HG03103 (cell line): Measurements from ENCODE around the gene PRAMEF33.
"Not testable (repeated sequence)": the region's sequence is repeated elsewhere in the genome, so short reads cannot be mapped to it uniquely, and the experiment has no call there.

Experiments used
- ATAC-seq: cut with Tn5 transposase; IDR thresholded peaks from one replicate; pipeline ENCODE4 v1.9.1; 2021; ENCODE audit warnings: low read depth; ENCODE audit not compliant: unreplicated experiment

PRAMEF33 gene, protein sequence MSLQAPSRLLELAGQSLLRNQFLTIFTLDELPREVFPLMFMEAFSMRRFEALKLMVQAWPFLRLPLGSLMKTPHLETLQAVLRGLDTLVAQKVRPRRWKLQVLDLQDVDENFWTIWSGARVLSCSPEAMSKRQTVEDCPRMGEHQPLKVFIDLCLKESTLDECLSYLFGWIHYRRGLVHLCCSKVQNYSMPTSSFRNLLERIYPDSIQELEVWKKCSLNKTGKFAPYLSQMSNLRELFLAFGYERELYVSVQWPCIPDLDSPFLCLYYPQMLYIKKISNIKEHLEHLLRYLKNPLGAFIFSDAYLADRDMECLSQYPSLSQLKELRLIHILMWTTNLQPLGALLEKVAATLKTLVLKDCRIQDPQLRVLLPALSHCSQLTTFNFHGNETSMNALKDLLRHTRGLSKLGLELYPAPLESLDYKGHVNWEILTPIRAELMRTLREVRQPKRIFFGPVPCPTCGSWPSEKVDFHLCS

DNA sequence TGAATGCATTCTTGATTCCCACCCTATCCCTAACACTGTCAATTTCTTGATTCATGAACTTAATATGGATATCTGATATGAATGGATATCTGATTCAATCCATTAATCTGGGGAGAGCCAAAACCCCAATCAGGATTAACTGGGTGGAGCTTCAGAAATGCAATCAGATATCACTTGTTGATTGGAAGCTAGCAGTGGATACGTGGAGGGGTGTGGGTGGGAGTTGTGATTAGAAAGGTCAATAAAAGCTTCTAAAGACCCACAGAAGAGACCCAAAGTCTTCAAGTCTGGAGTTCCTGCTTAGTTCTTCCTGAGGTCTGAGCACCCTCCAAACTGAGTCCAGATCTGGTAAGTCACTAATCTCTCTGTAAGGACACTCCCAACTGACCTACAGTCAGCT lies at the start of gene PRAMEF33:
PRAMEF33 (plus strand) TSS at position 301 of the 400 bp plus-strand sequence. CDS start 2,416 bp downstream, outside the sequence.
- not testable (repeated sequence) for ATAC-seq

DNA sequence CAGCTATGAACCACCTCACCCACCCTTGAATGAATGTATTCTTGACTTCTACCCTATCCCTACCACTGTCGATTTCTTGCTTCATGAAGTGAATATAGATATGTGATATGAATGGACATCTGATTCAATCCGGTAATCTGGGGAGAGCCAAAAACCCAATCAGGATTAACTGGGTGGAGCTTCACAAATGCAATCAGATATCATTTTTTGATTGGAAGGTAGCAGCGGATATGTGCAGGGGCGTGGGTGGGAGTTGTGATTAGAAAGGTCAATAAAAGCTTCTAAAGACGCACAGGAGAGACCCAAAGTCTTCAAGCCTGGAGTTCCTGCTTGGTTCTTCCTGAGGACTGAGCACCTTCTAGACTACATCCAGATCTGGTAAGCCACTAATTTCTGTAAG lies 49.4 kb upstream of the PRAMEF33 start, which contains the start of gene PRAMEF5:
PRAMEF5 (plus strand) TSS at position 301 of the 400 bp plus-strand sequence. CDS start 5,071 bp downstream, outside the sequence.
- not testable (repeated sequence) for ATAC-seq

DNA sequence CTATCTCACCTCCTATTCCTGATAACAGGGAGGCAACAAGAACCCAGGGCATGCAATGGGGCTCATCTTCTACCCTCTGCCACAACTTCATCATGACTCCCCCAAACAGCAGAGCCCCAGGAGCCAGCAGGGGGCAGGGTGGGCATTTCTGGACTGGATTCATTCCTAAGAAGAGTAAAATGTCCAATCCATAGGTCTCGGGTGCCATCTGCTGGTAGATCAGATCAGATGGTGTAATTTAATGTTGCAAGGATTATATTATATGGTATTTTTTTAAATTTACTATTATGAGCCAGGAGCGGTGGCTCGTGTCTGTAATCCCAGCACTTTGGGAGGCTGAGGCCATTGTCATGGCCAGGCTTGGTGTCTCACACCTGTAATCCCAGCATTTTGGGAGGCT lies 38.2 kb upstream of the PRAMEF33 start:
- ATAC-seq, result not testable (repeated sequence)

DNA sequence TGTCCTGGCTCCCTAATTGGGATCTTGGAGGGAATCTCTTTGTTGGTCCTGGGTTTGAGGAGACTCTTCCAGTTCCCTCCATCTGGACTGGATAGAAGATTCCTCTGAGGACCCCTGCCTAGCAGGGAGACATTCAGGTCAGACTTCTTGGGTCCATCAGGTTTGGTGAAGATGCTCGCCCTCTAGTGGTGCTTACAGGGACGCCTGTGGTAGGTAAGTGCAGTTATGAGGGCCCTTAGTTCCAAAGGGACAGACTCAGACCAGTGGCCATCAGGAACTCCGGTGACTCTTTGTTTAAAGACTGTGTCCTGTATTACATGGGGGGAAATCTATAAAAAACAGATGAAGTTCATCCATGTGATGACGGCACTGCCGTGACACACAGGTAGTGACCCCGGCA lies 26.3 kb upstream of the PRAMEF33 start:
- ATAC-seq, result not testable (repeated sequence)

DNA sequence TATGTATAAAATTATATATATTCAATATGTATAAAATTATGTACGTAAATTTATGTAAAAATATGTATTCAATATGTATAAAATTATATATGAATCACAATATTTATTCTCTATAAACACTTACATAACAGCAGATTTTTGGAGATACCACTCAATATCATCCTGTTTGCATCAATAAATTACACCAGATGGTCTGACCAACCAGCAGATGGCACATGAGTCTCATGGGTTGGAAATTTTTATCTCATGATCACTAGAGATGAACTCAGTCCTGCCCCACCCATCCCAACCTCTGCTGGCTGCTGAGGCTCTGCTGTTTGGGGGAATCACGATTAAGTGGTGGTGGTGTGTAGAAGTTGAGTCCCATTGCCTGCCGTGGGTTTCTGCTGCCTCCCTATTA lies 23.7 kb upstream of the PRAMEF33 start:
- not testable (repeated sequence) for ATAC-seq

DNA sequence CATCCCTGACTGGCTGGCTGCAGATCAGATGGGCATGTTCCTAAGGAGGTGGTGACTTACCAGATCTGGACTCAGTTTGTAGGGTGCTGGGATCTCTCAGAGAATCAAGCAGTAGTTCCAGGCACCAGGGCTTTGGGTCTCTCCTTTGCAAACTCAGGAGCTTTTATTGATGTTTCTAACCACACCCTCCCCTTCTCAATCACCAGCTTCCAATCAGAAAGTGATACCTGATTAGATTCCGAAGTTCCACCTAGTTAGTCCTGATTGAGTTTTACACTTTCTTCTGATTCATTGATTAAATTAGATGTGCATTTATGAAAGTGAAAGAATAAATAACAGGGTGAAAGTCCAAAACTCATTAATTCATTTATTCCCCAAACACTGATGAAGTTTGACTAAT lies 18.3 kb upstream of the PRAMEF33 start, which contains the start of gene PRAMEF8:
PRAMEF8 (minus strand) TSS at position 101 of the 400 bp plus-strand sequence. CDS start 1,046 bp downstream, outside the sequence.
- ATAC-seq, result not testable (repeated sequence)

DNA sequence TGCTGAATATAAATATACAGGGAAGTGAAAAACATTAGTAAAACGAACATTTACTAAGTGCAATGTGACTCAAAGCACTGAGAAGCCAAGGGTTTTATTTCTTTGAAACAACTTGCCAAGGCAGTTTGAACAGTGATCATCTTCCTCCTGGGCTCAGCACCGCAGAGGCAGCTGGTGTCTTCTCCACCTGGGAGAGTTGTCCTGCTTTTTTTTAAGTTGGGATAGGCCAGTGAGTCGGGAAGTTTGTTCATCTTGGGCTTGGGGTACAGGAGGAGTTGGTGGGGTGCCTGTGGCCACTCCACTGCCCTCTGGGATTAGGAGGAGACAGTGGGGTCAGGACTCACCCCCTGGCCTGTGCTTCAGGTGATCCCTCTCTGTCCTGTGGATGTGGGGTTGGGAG lies 14.3 kb upstream of the PRAMEF33 start:
- not testable (repeated sequence) for ATAC-seq

DNA sequence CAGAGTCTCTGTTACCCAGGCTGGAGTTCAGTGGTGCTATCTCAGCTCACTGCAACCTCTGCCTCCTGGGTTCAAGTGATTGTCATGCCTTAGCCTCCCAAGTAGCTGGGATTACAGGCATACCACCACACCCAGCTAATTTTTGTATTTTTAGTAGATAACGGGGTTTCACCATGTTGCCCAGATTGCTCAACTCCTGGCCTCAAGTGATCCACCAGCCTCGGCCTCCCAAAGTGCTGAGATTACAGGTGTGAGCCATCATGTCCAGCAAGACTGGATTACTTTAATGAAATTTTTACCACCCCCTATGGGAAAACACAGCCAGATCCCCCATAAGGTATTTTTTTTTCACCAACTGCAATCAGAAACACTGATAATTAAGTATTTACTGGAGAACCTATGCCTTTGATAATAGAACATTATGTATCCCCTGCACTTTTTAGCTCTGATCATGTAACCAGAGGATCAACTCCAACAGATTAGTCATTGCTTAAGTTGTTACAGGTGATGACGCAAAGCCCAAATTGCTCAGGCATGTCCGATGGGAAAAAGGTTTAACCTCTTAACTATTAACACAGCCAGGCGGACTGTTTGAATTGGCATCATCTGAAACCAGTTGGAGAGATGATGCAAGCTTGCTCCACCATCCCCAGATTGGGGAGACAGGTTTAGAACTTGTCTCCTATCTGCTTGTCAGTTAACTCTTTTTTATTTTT lies 6.0 kb upstream of the PRAMEF33 start:
- not testable (repeated sequence) for ATAC-seq

DNA sequence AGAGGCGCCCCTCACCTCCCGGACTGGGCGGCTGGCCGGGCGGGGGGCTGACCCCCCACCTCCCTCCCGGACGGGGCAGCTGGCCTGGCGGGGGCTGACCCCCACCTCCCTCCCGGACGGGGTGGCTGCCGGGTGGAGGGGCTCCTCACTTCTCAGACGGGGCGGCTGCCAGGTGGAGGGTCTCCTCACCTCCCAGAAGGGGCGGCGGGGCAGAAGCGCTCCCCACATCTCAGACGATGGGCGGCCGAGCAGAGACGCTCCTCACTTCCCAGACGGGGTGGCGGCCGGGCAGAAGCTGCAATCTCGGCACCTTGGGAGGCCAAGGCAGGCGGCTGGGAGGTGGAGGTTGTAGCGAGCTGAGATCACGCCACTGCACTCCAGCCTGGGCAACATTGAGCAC lies 4.6 kb upstream of the PRAMEF33 start:
- not testable (repeated sequence) for ATAC-seq

DNA sequence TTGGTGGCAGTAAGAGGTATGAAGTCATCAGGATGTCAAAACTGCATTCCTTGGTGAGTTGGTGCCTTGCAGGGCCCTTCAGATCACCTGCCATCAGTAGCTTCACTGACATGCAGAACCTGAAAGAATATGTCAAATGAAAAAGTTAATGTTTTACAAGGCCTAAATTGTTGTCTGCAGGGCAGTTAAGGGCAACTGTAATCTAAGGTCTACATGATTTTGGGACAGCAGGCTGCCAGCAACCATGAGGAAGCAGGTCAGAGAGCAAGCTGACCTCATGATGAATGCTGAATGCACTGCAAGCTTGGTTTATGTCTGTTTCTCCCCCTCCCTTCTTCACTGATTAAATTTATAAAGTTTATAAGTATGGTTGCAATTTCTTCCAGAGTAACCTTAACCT lies 1.1 kb upstream of the PRAMEF33 start:
- ATAC-seq, result not testable (repeated sequence)

DNA sequence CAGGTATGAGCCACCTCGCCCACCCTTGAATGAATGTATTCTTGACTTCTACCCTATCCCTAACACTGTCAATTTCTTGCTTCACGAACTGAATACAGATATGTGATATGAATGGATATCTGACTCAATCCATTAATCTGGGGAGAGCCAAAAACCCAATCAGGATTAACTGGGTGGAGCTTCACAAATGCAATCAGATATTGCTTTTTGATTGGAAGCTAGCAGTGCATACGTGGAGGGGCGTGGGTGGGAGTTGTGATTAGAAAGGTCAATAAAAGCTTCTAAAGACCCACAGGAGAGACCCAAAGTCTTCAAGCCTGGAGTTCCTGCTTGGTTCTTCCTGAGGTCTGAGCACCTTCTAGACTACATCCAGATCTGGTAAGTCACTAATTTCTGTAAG lies 11.9 kb downstream of the PRAMEF33 start, which contains the start of gene PRAMEF15:
PRAMEF15 (plus strand) TSS at position 301 of the 400 bp plus-strand sequence. CDS start 2,827 bp downstream, outside the sequence.
- ATAC-seq, result not testable (repeated sequence)

DNA sequence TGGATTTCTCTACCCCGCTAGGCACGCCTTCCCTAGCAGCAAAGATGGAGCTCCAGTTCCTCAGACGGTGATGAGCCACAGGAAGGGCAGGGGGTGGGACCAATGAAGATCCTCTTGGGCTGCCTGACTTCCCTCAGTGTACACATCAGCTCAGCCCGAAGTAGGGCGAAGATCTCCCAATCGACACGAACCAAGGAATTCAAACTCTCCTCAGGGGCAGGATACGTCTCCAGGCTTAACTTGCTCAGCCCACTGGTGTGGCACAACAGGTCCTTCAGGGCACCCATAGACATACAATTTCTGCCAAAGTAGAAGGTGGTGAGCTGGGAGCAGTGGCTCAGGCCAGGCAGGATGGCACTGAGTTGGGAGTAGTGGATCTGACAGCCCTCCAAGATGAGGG lies 39.2 kb downstream of the PRAMEF33 start:
- not testable (repeated sequence) for ATAC-seq

DNA sequence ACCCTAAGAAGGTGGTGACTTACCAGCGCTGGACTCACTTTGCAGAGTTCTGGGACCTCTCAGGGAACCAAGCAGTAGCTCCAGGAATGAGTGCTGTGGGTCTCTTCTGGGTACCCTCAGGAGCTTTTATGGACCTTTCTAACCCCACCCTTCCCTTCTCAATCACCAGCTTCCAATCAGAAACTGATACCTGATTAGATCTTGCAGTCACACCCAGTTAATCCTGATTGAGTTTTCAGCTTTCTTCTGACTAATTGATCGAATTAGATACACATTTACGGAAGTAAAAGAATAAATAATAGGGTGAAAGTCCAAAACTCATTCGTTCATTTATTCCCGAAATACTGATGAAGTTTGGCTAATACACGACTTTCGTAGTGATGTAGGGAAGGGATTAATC lies 43.7 kb downstream of the PRAMEF33 start, which contains the start of gene PRAMEF14:
PRAMEF14 (minus strand) TSS at position 101 of the 400 bp plus-strand sequence. CDS start 1,820 bp downstream, outside the sequence.
- ATAC-seq, result not testable (repeated sequence)

DNA sequence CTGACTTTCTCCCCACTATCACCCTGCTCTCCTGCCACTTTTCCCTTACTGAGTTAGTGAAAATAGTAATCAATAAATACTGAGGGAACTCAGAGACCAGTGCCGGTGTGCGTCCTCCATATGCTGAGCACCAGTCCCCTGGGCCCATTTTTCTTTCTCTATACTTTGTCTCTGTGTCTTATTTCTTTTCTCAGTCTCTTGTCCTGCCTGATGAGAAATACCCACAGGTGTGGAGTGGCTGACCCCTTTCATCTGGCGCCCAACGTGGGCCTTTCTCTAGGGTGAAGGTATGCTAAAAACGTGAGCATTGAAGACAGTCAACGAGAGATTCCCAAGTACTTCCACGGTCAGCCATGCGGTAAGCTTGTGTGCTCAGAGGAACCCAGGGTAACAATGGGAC lies 50.1 kb downstream of the PRAMEF33 start:
- ATAC-seq, result not testable (repeated sequence)

DNA sequence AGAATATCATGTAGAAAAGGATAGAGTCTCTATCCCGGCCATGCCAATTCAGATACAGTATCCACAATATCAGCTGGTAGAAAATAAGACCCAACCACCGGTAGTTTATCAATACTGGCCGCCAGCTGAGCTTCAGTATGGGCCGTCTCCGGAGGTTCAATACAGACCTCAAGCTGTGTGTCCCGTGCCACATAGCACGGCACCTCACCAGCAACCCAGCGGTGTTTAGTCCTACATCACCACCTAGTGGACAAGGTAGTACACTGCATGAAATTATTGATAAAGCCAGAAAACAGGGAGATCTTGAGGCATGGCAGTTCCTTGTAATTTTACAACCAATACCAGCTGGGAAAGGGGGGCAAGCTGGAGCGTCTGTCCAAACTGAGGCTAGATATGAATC lies 51.1 kb downstream of the PRAMEF33 start:
- not testable (repeated sequence) for ATAC-seq

DNA sequence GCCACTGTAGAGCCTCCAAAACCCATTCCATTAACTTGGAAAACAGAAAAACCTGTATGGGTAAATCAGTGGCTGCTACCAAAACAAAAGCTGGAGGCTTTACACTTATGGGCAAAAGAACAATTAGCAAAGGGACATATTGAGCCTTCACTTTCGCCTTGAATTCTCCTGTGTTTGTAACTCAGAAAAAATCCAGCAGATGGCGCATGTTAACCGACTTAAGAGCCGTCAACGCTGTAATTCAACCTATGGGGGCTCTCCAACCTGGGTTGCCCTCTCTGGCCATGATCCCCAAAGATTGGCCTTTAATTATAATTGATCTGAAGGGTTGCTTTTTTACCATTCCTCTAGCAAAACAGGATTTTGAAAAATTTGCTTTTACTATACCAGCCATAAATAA lies 53.4 kb downstream of the PRAMEF33 start:
- not testable (repeated sequence) for ATAC-seq
